Head of caudate nucleus (tissue), 42 donors: ENCODE results near the gene TRAPPC12.
"Not testable (repeated sequence)": the region's sequence is repeated elsewhere in the genome, so short reads cannot be mapped to it uniquely, and the experiment has no call there.

ENCODE experiments used
- DNase-seq, 42 donors: peaks; one replicate each; pipeline versions ENCODE4 v3.0.0 to v3.0.0-alpha.2; 2020 to 2021; ENCODE audit warnings: mixed read lengths in 7 of 42
- intact Hi-C: fragments of 100-400 bp; cut with DNase I; formaldehyde crosslinking; loops from one replicate; pipeline ENCODE4 v1.15.0; 2022

The TRAPPC12 gene

GRCh38 chr2:3505771-3506170, 126.3 kb downstream of the TRAPPC12 start:
- intact Hi-C loops: no loop called here
- peak in 1 of 42 donors; percentile 9 for DNase-seq

GRCh38 chr2:3512086-3512485, 132.6 kb downstream of the TRAPPC12 start:
- DNase-seq: no peak
- intact Hi-C loops: no loop called here

- DNase-seq: no peak
- intact Hi-C loops: no loop called here
Observed at GRCh38 chr2:3513026-3513810, 133.7 kb downstream of the TRAPPC12 start.

- intact Hi-C loops, DNase-seq: not testable (repeated sequence)
Observed at GRCh38 chr2:3515438-3515837, 135.9 kb downstream of the TRAPPC12 start.

- no peak for DNase-seq
- intact Hi-C loops: no loop called here
Observed at GRCh38 chr2:3516831-3517230, 137.3 kb downstream of the TRAPPC12 start.

GRCh38 chr2:3517948-3518495, 138.5 kb downstream of the TRAPPC12 start:
- DNase-seq: no peak
- intact Hi-C loops: no loop called here

GRCh38 chr2:3518496-3519254, 139.2 kb downstream of the TRAPPC12 start:
- peak; percentile 76 to 98 (median 95) for DNase-seq
- intact Hi-C loops: loop anchor here (1.0 kb wide), 1 partner anchor 40 kb away; the partner anchor contains the start of gene RNASEH1

GRCh38 chr2:3519255-3520205, 140.0 kb downstream of the TRAPPC12 start, which contains the start of gene ADI1:
Gene ADI1 (minus strand): TSS chr2:3519531. CDS start chr2:3519487, 44 bp downstream.
- DNase-seq: peak; percentile 57 to 91 (median 78)
- intact Hi-C loops: loop anchor here (1.0 to 5.0 kb wide), 2 partner anchors 39 to 142 kb away; partner anchors contain the start of genes EIPR1, RNASEH1 and TRAPPC12

- intact Hi-C loops: loop anchor here (5.0 kb wide), 1 partner anchor 143 kb away; the partner anchor contains the start of genes EIPR1 and TRAPPC12
- no peak for DNase-seq
Observed at GRCh38 chr2:3520591-3520990, 141.1 kb downstream of the TRAPPC12 start.

- DNase-seq: no peak
- intact Hi-C loops: loop anchor here (5.0 kb wide), 1 partner anchor 146 kb away; the partner anchor contains the start of genes EIPR1 and TRAPPC12
Observed at GRCh38 chr2:3522961-3523421, 143.5 kb downstream of the TRAPPC12 start.

GRCh38 chr2:3523551-3524041, 144.1 kb downstream of the TRAPPC12 start:
- intact Hi-C loops: loop anchor here (5.0 kb wide), 1 partner anchor 146 kb away; the partner anchor contains the start of genes EIPR1 and TRAPPC12
- no peak for DNase-seq

- intact Hi-C loops: no loop called here
- DNase-seq: peak in 1 of 42 donors; percentile 26
Observed at GRCh38 chr2:3526871-3527270, 147.4 kb downstream of the TRAPPC12 start.

GRCh38 chr2:3527886-3528785, 148.6 kb downstream of the TRAPPC12 start:
- no peak for DNase-seq

More at GRCh38 chr2:3527886-3528785, 148.6 kb downstream of the TRAPPC12 start:
- intact Hi-C loops: no loop called here
